Measurements from ENCODE around the gene AK4.

The AK4 gene

GRCh38 chr1:65278376-65279069 is 130.5 kb downstream of the AK4 start:
- no peak for DNase-seq (ENCODE audit: low spot score)

GRCh38 chr1:65279070-65279779 is 131.2 kb downstream of the AK4 start:
- DNase-seq (ENCODE audit: low spot score) = no peak
